IMR-90 (cell line): ENCODE data around the gene SCAMP4. TPM values are rescaled to one million over a fixed set of nuclear protein-coding genes. Genes with fewer than 3 reads are reported as not detected.

Source experiments
- ATAC-seq: fragments of 200-7000 bp; cut with Tn5 transposase; 2 replicates; pipeline ENCODE4 v1.9.1; 2020; ENCODE audit warnings: low read depth, mild to moderate bottlenecking, moderate library complexity
- BruUV-seq: library from RNA; stranded (reverse); fragments of 400-500 nt; replicated peaks from 2 replicates; lab custom pipeline; 2021; lab: Mats Ljungman, UMichigan
- CTCF ChIA-PET: fragments of 300-600 bp; formaldehyde crosslinking; extraction: SDS; loops from one replicate; lab custom pipeline; 2021; ENCODE audit warnings: antibody characterized with exemption; lab: Yijun Ruan, JAX
- POLR2A ChIA-PET: fragments of 300-600 bp; sonication (Branson Sonifier 250); formaldehyde crosslinking; loops from one replicate; lab custom pipeline; 2022; ENCODE audit warnings: antibody characterized with exemption; ENCODE audit not compliant: unreplicated experiment; lab: Charles Lee
- DNase-seq: peaks from one replicate; pipeline ENCODE4 v3.0.0; 2013
- H2AFZ ChIP-seq: replicated peaks from 2 replicates; pipeline ENCODE3; 2013; ENCODE audit warnings: low read length, mild to moderate bottlenecking; ENCODE audit not compliant: poor library complexity
- H2AK5ac ChIP-seq: 2 replicates; pipeline ENCODE4 v1.6.1; 2013; ENCODE audit warnings: low read depth, low read length, inconsistent platforms
- H2AK9ac ChIP-seq: replicated peaks from 2 replicates; pipeline ENCODE3; 2013; ENCODE audit warnings: mild to moderate bottlenecking, low read depth, low read length, moderate library complexity; ENCODE audit not compliant: poor library complexity
- H2BK120ac ChIP-seq: 2 replicates; pipeline ENCODE4 v1.6.1; 2013; ENCODE audit warnings: low read depth, low read length, inconsistent platforms
- H2BK15ac ChIP-seq: 3 replicates; pipeline ENCODE4 v1.6.1; 2013; ENCODE audit warnings: low read depth, low read length, inconsistent platforms
- H2BK20ac ChIP-seq: 2 replicates; pipeline ENCODE4 v1.6.1; 2013; ENCODE audit warnings: low read depth, mild to moderate bottlenecking, inconsistent platforms, low read length, moderate library complexity
- H2BK5ac ChIP-seq: 2 replicates; pipeline ENCODE4 v1.6.1; 2013; ENCODE audit warnings: mild to moderate bottlenecking, low read depth, low read length, inconsistent platforms; ENCODE audit not compliant: poor library complexity, severe bottlenecking
- H3K14ac ChIP-seq: replicated peaks from 2 replicates; pipeline ENCODE4 v1.6.1; 2013; ENCODE audit warnings: low read depth, low read length, inconsistent platforms
- H3K18ac ChIP-seq: 2 replicates; pipeline ENCODE4 v1.6.1; 2013; ENCODE audit warnings: low read depth, low read length, control low read depth
- H3K23ac ChIP-seq: 2 replicates; pipeline ENCODE4 v1.6.1; 2013; ENCODE audit warnings: low read depth, low read length, inconsistent platforms
- H3K27ac ChIP-seq: 2 replicates; pipeline ENCODE4 v1.5.1; 2013; ENCODE audit warnings: mild to moderate bottlenecking, control low read depth, low read length; ENCODE audit not compliant: insufficient read depth
- H3K27me3 ChIP-seq: 2 replicates; pipeline ENCODE4 v1.6.1; 2013; ENCODE audit warnings: low read length; ENCODE audit not compliant: control insufficient read depth, insufficient read depth
- H3K36me3 ChIP-seq: 2 replicates; pipeline ENCODE4 v1.6.1; 2013; ENCODE audit warnings: low read length, mixed read lengths; ENCODE audit not compliant: control insufficient read depth, insufficient read depth
- H3K4ac ChIP-seq: 2 replicates; pipeline ENCODE4 v1.6.1; 2013; ENCODE audit warnings: low read depth, low read length, inconsistent platforms
- H3K4me1 ChIP-seq: 2 replicates; pipeline ENCODE4 v1.6.1; 2013; ENCODE audit warnings: low read length, mixed read lengths; ENCODE audit not compliant: control insufficient read depth, insufficient read depth
- H3K4me2 ChIP-seq: 2 replicates; pipeline ENCODE4 v1.6.1; 2013; ENCODE audit warnings: low read depth, mild to moderate bottlenecking, control low read depth, low read length, moderate library complexity
- H3K4me3 ChIP-seq: 2 replicates; pipeline ENCODE4 v1.5.1; 2013; ENCODE audit warnings: low read depth, mild to moderate bottlenecking, control low read depth, low read length, moderate library complexity; ENCODE audit not compliant: insufficient read depth
- H3K56ac ChIP-seq: 2 replicates; pipeline ENCODE4 v1.6.1; 2013; ENCODE audit warnings: low read length, inconsistent platforms; ENCODE audit not compliant: insufficient read depth; ENCODE audit errors: extremely low read depth
- H3K79me1 ChIP-seq, 2 experiments: 2 replicates each; pipeline ENCODE4 v1.6.1; 2013; ENCODE audit warnings: low read length in 2 of 2, inconsistent platforms in 1 of 2, low read depth in 1 of 2
- H3K9ac ChIP-seq: 2 replicates; pipeline ENCODE4 v1.6.1; 2013; ENCODE audit warnings: low read depth, low read length, control low read depth
- H3K9me1 ChIP-seq: 2 replicates; pipeline ENCODE4 v1.6.1; 2013; ENCODE audit warnings: low read length, inconsistent platforms; ENCODE audit not compliant: insufficient read depth
- H3K9me3 ChIP-seq: 2 replicates; pipeline ENCODE4 v1.6.1; 2013; ENCODE audit warnings: low read length; ENCODE audit not compliant: control insufficient read depth, insufficient read depth
- H4K20me1 ChIP-seq: 2 replicates; pipeline ENCODE4 v1.6.1; 2013; ENCODE audit warnings: low read length, inconsistent platforms; ENCODE audit not compliant: insufficient read depth
- H4K5ac ChIP-seq: 2 replicates; pipeline ENCODE4 v1.6.1; 2013; ENCODE audit warnings: mild to moderate bottlenecking, low read depth, low read length, control low read depth
- H4K8ac ChIP-seq, 2 experiments: 2 replicates each; pipeline ENCODE4 v1.6.1; 2013; ENCODE audit warnings: low read depth in 2 of 2, low read length in 2 of 2, control low read depth in 1 of 2, inconsistent platforms in 1 of 2
- H4K91ac ChIP-seq: 2 replicates; pipeline ENCODE4 v1.6.1; 2013; ENCODE audit warnings: low read depth, low read length, inconsistent platforms; ENCODE audit not compliant: insufficient read depth
- BHLHE40 ChIP-seq: fragments of 150-350 bp; IDR thresholded peaks from 2 replicates; pipeline ENCODE4 v1.6.1; 2016; ENCODE audit warnings: mild to moderate bottlenecking, low read depth, low read length
- CEBPB ChIP-seq: IDR thresholded peaks from 2 replicates; pipeline ENCODE4 v1.6.1; 2012; ENCODE audit warnings: low read depth, low read length, improper control_type of control experiment
- CHD1 ChIP-seq: IDR thresholded peaks from 2 replicates; pipeline ENCODE4 v1.6.1; 2012; ENCODE audit warnings: low read depth, low read length, improper control_type of control experiment
- FOS ChIP-seq: fragments of 150-350 bp; IDR thresholded peaks from 2 replicates; pipeline ENCODE4 v1.6.1; 2016; ENCODE audit warnings: low read depth, low read length
- MAFK ChIP-seq: IDR thresholded peaks from 2 replicates; pipeline ENCODE4 v1.6.1; 2012; ENCODE audit warnings: low read depth, low read length, improper control_type of control experiment
- MAZ ChIP-seq: IDR thresholded peaks from 2 replicates; pipeline ENCODE4 v1.6.1; 2012; ENCODE audit warnings: low read depth, mild to moderate bottlenecking, low read length, improper control_type of control experiment, moderate library complexity, borderline replicate concordance
- MXI1 ChIP-seq: IDR thresholded peaks from 2 replicates; pipeline ENCODE4 v1.6.1; 2012; ENCODE audit warnings: low read depth, mild to moderate bottlenecking, low read length, moderate library complexity, borderline replicate concordance
- NFE2L2 ChIP-seq: fragments of 150-350 bp; IDR thresholded peaks from 2 replicates; pipeline ENCODE4 v1.6.1; 2016; ENCODE audit warnings: low read depth, mild to moderate bottlenecking, low read length
- POLR2A ChIP-seq: IDR thresholded peaks from 2 replicates; pipeline ENCODE4 v1.6.1; 2012; ENCODE audit warnings: mild to moderate bottlenecking, low read depth, low read length
- RAD21 ChIP-seq: IDR thresholded peaks from 2 replicates; pipeline ENCODE4 v1.6.1; 2012; ENCODE audit warnings: low read length, improper control_type of control experiment
- RCOR1 ChIP-seq: IDR thresholded peaks from 2 replicates; pipeline ENCODE4 v1.6.1; 2012; ENCODE audit warnings: mild to moderate bottlenecking, low read length, improper control_type of control experiment; ENCODE audit not compliant: insufficient replicate concordance
- RFX5 ChIP-seq: IDR thresholded peaks from 2 replicates; pipeline ENCODE4 v1.8.0; 2012; ENCODE audit warnings: low read depth, mild to moderate bottlenecking, low read length, moderate library complexity
- SMC3 ChIP-seq: fragments of 150-350 bp; IDR thresholded peaks from 2 replicates; pipeline ENCODE4 v1.6.1; 2016; ENCODE audit warnings: low read depth, mild to moderate bottlenecking, antibody characterized with exemption, low read length, moderate library complexity
- WGBS, 2 experiments: methylation state at CpG; one replicate each; pipeline versions ENCODE4 v1.1.5 to v1.1.7; 2013; ENCODE audit warnings: missing lambda C conversion rate in 2 of 2; ENCODE audit not compliant: insufficient read length in 1 of 2; ENCODE audit errors: extremely low coverage in 2 of 2; 5-methylcytosine and 5-hydroxymethylcytosine counted together
- dilution Hi-C: fragments of 300-500 bp; cut with HindIII; formaldehyde crosslinking; loops from one replicate; pipeline ENCODE4 v1.14.3; 2018; ENCODE audit warnings: low sequenced_read_pairs; ENCODE audit not compliant: unreplicated experiment
- in situ Hi-C: fragments of 300-500 bp; cut with MboI; formaldehyde crosslinking; loops from 3 replicates; pipeline ENCODE4 v1.14.3; 2019; ENCODE audit warnings: low sequenced_read_pairs, inconsistent platforms, mixed read lengths
- intact Hi-C: fragments of 100-400 bp; cut with micrococcal nuclease; formaldehyde crosslinking; loops from 2 replicates; pipeline ENCODE4 v1.10.0; 2022
- polyA plus RNA-seq, 3 experiments: library from polyadenylated mRNA; depleted of rRNA; stranded (reverse); fragments of >200 nt; gene quantifications; 2 replicates each; pipeline ENCODE4 v1.2.3, GENCODE V29; 2012; ENCODE audit warnings: low replicate concordance in 1 of 3
- total RNA-seq: library from RNA; depleted of rRNA; stranded (reverse); fragments of >200 nt; gene quantifications from 2 replicates; pipeline ENCODE4 v1.2.3, GENCODE V29; 2012
- TF ChIP-seq, protein P1 (sequence below): fragments of 150-350 bp; IDR thresholded peaks from 2 replicates; pipeline ENCODE4 v1.6.1; 2017; ENCODE audit warnings: mild to moderate bottlenecking, antibody characterized with exemption, low read length, low read depth
- TF ChIP-seq, protein P2 (sequence below): fragments of 150-350 bp; IDR thresholded peaks from 2 replicates; pipeline ENCODE4 v1.6.1; 2016; ENCODE audit warnings: low read depth, mild to moderate bottlenecking, low read length, moderate library complexity, borderline replicate concordance
- TF ChIP-seq, protein P3 (sequence below): conservative IDR thresholded peaks from 2 replicates; pipeline ENCODE4 v1.5.1; 2012; ENCODE audit warnings: mild to moderate bottlenecking, low read depth, low read length, improper control_type of control experiment

The SCAMP4 gene
- total and polyA plus RNA-seq, 2 of the 4 experiments (the other 2 are of a cell fraction) = 16.1 to 28.1 TPM

DNA sequence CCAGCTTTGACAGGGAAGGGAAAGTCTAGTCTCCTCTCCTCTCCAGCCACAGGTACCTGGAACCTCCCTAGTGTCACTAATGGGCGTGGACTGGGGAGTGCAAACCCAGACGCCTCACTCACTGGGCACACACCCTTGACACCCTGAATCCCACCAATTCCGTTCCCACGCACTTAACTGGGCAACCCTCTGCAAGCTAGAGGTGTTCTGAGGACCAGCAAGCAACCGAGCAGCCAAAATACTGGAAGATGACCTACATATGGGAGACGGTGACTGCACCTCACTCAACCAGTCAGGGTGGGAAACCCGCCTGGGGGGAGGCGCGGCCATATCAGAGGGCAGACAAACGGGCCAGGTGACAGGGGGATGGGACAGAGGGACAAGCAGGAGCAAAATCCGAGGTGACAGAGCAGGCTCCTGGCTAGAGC is 20.9 kb upstream of the SCAMP4 start:
- DNase-seq (no peak), ATAC-seq (no peak; the same call in 1 of the 2 replicates)
- Histone ChIP-seq H3K14ac (peak overlapping the region; percentile 63), H2AFZ (peak overlapping the region; percentile 69), H3K4me2 (peak overlapping the region; percentile 99), H3K9me3 (no peaks in the 10 kb centered on the region), H2BK120ac (no peak overlapping the region), H2BK5ac (no peak overlapping the region), H3K56ac (no peak overlapping the region), H2AK9ac (peak overlapping the region; percentile 99), H3K9me1 (peaks cover 18% of the 10 kb centered on the region), H3K9ac (peak overlapping the region; percentile 97), H3K27me3 (no peaks in the 10 kb centered on the region), H3K18ac (no peak overlapping the region), H2AK5ac (peak overlapping the region; percentile 85; the same call in 1 of the 2 replicates), H4K91ac (no peak overlapping the region), H2BK20ac (no peak overlapping the region), H3K4me3 (peak overlapping the region; percentile 99), H3K27ac (peak overlapping the region; percentile 89), H4K8ac (no peak overlapping the region; a peak in 1 of 4 replicates), H3K4ac (peak overlapping the region; percentile 66), H3K36me3 (peaks cover 12% of the 10 kb centered on the region; the same call in 1 of the 2 replicates), H4K20me1 (peaks cover 46% of the 10 kb centered on the region), H3K23ac (peak overlapping the region; percentile 92), H2BK15ac (no peak overlapping the region), H3K4me1 (peaks cover 24% of the 10 kb centered on the region), H3K79me1 (peaks cover 4 to 44% of the 10 kb centered on the region in 2 experiments), H4K5ac (no peak overlapping the region)
- POLR2A ChIA-PET = no interaction called here
- in situ Hi-C loops = no loop called here
- BruUV-seq = no TSS peak
- 15% methylated on average over 4 of the region's 11 CpGs; no CpG with 5 or more reads in 1 of the 2 experiments for WGBS, 2 experiments
- intact Hi-C loops = no loop called here
- dilution Hi-C loops = no loop called here
- TF ChIP-seq CEBPB = no peak
- TF ChIP-seq BHLHE40 = no peak
- no peak for TF ChIP-seq MAFK
- TF ChIP-seq NFE2L2 = no peak
- TF ChIP-seq POLR2A = no peak
- TF ChIP-seq SMC3 = no peak
- no peak for TF ChIP-seq CHD1
- TF ChIP-seq, protein P1, sequence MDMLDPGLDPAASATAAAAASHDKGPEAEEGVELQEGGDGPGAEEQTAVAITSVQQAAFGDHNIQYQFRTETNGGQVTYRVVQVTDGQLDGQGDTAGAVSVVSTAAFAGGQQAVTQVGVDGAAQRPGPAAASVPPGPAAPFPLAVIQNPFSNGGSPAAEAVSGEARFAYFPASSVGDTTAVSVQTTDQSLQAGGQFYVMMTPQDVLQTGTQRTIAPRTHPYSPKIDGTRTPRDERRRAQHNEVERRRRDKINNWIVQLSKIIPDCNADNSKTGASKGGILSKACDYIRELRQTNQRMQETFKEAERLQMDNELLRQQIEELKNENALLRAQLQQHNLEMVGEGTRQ = no peak
- TF ChIP-seq, protein P2, sequence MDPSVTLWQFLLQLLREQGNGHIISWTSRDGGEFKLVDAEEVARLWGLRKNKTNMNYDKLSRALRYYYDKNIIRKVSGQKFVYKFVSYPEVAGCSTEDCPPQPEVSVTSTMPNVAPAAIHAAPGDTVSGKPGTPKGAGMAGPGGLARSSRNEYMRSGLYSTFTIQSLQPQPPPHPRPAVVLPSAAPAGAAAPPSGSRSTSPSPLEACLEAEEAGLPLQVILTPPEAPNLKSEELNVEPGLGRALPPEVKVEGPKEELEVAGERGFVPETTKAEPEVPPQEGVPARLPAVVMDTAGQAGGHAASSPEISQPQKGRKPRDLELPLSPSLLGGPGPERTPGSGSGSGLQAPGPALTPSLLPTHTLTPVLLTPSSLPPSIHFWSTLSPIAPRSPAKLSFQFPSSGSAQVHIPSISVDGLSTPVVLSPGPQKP = no peak
- TF ChIP-seq, protein P3, sequence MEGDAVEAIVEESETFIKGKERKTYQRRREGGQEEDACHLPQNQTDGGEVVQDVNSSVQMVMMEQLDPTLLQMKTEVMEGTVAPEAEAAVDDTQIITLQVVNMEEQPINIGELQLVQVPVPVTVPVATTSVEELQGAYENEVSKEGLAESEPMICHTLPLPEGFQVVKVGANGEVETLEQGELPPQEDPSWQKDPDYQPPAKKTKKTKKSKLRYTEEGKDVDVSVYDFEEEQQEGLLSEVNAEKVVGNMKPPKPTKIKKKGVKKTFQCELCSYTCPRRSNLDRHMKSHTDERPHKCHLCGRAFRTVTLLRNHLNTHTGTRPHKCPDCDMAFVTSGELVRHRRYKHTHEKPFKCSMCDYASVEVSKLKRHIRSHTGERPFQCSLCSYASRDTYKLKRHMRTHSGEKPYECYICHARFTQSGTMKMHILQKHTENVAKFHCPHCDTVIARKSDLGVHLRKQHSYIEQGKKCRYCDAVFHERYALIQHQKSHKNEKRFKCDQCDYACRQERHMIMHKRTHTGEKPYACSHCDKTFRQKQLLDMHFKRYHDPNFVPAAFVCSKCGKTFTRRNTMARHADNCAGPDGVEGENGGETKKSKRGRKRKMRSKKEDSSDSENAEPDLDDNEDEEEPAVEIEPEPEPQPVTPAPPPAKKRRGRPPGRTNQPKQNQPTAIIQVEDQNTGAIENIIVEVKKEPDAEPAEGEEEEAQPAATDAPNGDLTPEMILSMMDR = no peak
- no peak for TF ChIP-seq RFX5
- TF ChIP-seq RCOR1 = no peak
- TF ChIP-seq FOS = no peak
- no peak for TF ChIP-seq RAD21
- no peak for TF ChIP-seq MXI1
- TF ChIP-seq MAZ = no peak
- CTCF ChIA-PET = no interaction called here
